Stomach (tissue), 9 donors: Measurements from ENCODE around the gene PALLD. TPM values are rescaled to one million over a fixed set of nuclear protein-coding genes. Genes with fewer than 3 reads are reported as not detected.

ENCODE experiments used
- DNase-seq, 2 donors: peaks; one replicate each; pipeline versions ENCODE4 v3.0.0 to v3.0.0-alpha.2; 2013 to 2019
- H3K27ac ChIP-seq, 5 donors: fragments of 200-600 bp in 4 of 5; sonication (generic) in 4 of 5; one replicate each; pipeline ENCODE4 v1.5.1; 2013 to 2019; ENCODE audit warnings: mild to moderate bottlenecking in 1 of 5, moderate library complexity in 1 of 5
- H3K27me3 ChIP-seq, 3 donors: fragments of 200-600 bp; sonication (generic); one replicate each; pipeline ENCODE4 v1.5.1; 2017 to 2019; ENCODE audit warnings: mixed run types in 1 of 3
- H3K36me3 ChIP-seq, 4 donors: fragments of 200-600 bp; sonication (generic); 1 replicate in 3 of 4; 2 replicates in 1 of 4; pipeline ENCODE4 v1.5.1; 2016 to 2019
- H3K4me1 ChIP-seq, 4 donors: fragments of 200-600 bp; sonication (generic); one replicate each; pipeline ENCODE4 v1.5.1; 2016 to 2019
- H3K4me3 ChIP-seq, 4 donors: fragments of 200-600 bp; sonication (generic) in 3 of 4; one replicate each; pipeline ENCODE4 v1.5.1; 2016 to 2019; ENCODE audit warnings: mild to moderate bottlenecking in 1 of 4
- H3K9me3 ChIP-seq, 4 donors: fragments of 200-600 bp; sonication (generic); one replicate each; pipeline ENCODE4 v1.5.1; 2016 to 2019
- EP300 ChIP-seq: sonication (generic); formaldehyde crosslinking; IDR thresholded peaks from one replicate; pipeline ENCODE4 v1.6.1; 2017; ENCODE audit warnings: antibody characterized with exemption
- POLR2A ChIP-seq, 4 donors: fragments of 450-650 bp; IDR thresholded peaks; one replicate each; pipeline ENCODE4 v1.6.1; 2016; ENCODE audit warnings: antibody characterized with exemption in 4 of 4, control low read depth in 2 of 4, mild to moderate bottlenecking in 1 of 4, moderate library complexity in 1 of 4
- POLR2AphosphoS5 ChIP-seq, 3 donors: sonication (generic); formaldehyde crosslinking; IDR thresholded peaks; one replicate each; pipeline ENCODE4 v1.6.1; 2016; ENCODE audit warnings: antibody characterized with exemption in 3 of 3
- WGBS, 5 donors: extraction: QIAGEN DNeasy Blood & Tissue Kit in 3 of 5; methylation state at CpG; one replicate each; pipeline versions ENCODE4 v1.1.5 to v1.1.7; 2013 to 2018; 5-methylcytosine and 5-hydroxymethylcytosine counted together
- intact Hi-C: fragments of 100-400 bp; cut with DNase I; formaldehyde crosslinking; loops from one replicate; pipeline ENCODE4 v1.15.1; 2023; ENCODE audit warnings: low total_unique reads
- polyA plus RNA-seq, 3 donors: library from polyadenylated mRNA; stranded (reverse); fragments of 200-250 nt; gene quantifications; one replicate each; pipeline ENCODE4 v1.2.3, GENCODE V29; 2013
- total RNA-seq, 5 donors: library from RNA; depleted of rRNA; stranded (reverse); fragments of >200 nt; gene quantifications; one replicate each; pipeline versions ENCODE4 v1.1.0 to v1.2.3, GENCODE V29; 2014 to 2016
- TF ChIP-seq, protein P1 (sequence below), 7 experiments: fragments of 450-650 bp in 4 of 7; fragments of 200-600 bp in 3 of 7; sonication (generic) in 3 of 7; IDR thresholded peaks; one replicate each; pipeline ENCODE4 v1.5.1; 2016 to 2019; ENCODE audit warnings: antibody characterized with exemption in 7 of 7, control low read depth in 2 of 7, mild to moderate bottlenecking in 1 of 7
- donor health status: healthy with polysubstance abuse.
- donor health status: Bipolar disorder and iron deficiency.
- donor health status: healthy.

The PALLD gene
- total and polyA plus RNA-seq, 8 donors: 75.9 to 984 (median 206) TPM

DNA sequence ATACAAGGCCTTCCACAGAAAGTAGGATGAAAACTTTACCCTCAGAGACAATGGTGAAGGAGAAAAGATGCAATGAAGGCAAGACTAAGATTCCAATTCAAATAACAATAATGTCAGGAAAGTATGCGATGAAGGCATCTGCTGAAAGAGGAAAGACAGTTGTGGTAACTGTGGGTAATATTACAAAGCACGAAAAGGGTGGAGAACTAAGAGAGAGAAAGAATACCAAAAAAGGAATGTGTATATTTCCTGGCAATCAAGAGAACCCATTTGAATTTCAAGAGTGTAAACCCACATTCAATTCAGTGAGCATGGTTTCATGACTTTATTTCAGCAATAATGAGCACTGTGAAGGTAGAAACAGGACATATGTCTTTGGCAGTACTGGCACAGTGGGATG is 225.5 kb downstream of the PALLD start:
- Histone ChIP-seq H3K27me3 (no peaks in the 10 kb centered on the region), H3K9me3 (no peaks in the 10 kb centered on the region), H3K4me1 (peaks cover 0 to 6% (median 2%) of the 10 kb centered on the region in 4 donors), H3K4me3 (no peak overlapping the region), H3K36me3 (no peaks in the 10 kb centered on the region), H3K27ac (peak overlapping the region in 3 of 5 donors; percentile 1 to 15 (median 8))
- intact Hi-C loops: no loop called here
- WGBS, 5 donors: 28 to 81% (median 57%) methylated on average over 2 of the region's 2 CpGs
- TF ChIP-seq POLR2A (IDR thresholded peaks at IDR 0.05): no peak
- TF ChIP-seq, protein P1, sequence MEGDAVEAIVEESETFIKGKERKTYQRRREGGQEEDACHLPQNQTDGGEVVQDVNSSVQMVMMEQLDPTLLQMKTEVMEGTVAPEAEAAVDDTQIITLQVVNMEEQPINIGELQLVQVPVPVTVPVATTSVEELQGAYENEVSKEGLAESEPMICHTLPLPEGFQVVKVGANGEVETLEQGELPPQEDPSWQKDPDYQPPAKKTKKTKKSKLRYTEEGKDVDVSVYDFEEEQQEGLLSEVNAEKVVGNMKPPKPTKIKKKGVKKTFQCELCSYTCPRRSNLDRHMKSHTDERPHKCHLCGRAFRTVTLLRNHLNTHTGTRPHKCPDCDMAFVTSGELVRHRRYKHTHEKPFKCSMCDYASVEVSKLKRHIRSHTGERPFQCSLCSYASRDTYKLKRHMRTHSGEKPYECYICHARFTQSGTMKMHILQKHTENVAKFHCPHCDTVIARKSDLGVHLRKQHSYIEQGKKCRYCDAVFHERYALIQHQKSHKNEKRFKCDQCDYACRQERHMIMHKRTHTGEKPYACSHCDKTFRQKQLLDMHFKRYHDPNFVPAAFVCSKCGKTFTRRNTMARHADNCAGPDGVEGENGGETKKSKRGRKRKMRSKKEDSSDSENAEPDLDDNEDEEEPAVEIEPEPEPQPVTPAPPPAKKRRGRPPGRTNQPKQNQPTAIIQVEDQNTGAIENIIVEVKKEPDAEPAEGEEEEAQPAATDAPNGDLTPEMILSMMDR (IDR thresholded peaks at IDR 0.05): no peak
- no peak for TF ChIP-seq POLR2AphosphoS5 (IDR thresholded peaks at IDR 0.05)
- no peak for TF ChIP-seq EP300
- no peak for DNase-seq

DNA sequence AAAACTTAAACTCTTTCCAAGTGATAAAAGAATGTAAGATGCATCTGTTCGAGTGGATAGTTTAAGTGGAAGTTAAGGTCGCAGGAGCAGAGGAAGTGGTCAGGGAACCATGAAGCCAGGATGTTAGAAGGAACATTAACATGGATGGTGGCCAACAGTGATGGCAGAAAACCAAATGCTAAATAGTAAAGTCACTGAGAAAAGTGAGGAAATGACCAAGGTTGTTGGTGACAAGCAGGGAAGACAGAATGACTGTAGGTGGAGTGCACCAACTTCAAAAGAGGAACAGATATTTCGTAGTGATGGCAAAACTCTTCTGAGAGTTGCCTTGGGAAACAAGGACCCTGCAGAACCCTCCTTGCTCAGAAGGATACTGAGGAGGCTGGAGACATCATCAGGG is 226.2 kb downstream of the PALLD start:
- Histone ChIP-seq H3K27me3 (no peaks in the 10 kb centered on the region), H3K4me3 (no peak overlapping the region), H3K27ac (peak overlapping the region in 3 of 5 donors; percentile 1 to 31 (median 8)), H3K36me3 (no peaks in the 10 kb centered on the region), H3K9me3 (no peaks in the 10 kb centered on the region), H3K4me1 (peaks cover 0 to 4% (median 0%) of the 10 kb centered on the region in 4 donors)
- no peak for TF ChIP-seq POLR2A (IDR thresholded peaks at IDR 0.05)
- peak in 1 of 3 donors; percentile 7 for TF ChIP-seq POLR2AphosphoS5 (IDR thresholded peaks at IDR 0.05)
- WGBS, 5 donors: 41 to 66% (median 54%) methylated on average over 3 of the region's 3 CpGs
- intact Hi-C loops: no loop called here
- DNase-seq: peak in 1 of 2 donors; percentile 43

DNA sequence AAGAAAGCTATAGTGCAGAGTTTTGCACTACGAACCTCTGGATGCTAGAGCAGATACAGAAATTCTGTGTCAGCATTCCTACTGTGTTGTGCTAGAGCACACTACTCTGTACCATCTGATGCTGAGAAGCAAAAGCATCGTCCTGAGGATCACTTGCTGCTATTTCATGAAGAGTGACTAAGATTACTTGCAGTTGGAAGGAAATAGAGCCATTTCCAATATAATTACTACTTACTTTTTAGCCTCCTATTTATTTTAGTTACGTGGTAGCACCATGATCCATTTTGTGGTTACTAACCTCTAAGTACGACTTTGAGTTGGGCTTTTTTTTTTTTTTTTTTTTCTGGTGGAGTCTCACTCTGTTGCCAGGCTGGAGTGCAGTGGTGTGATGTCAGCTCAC is 226.7 kb downstream of the PALLD start:
- WGBS, 5 donors: 76 to 84% (median 83%) methylated on average over 4 of the region's 4 CpGs
- Histone ChIP-seq H3K36me3 (no peaks in the 10 kb centered on the region), H3K4me3 (no peak overlapping the region), H3K27me3 (no peaks in the 10 kb centered on the region), H3K4me1 (peaks cover 0 to 4% (median 0%) of the 10 kb centered on the region in 4 donors), H3K9me3 (no peaks in the 10 kb centered on the region), H3K27ac (peak overlapping the region in 1 of 5 donors; percentile 8)
- intact Hi-C loops: no loop called here
- DNase-seq: no peak
- TF ChIP-seq EP300 (no peak), POLR2A (IDR thresholded peaks at IDR 0.05) (no peak), POLR2AphosphoS5 (IDR thresholded peaks at IDR 0.05) (no peak)
- TF ChIP-seq, protein P1 (IDR thresholded peaks at IDR 0.05): no peak

DNA sequence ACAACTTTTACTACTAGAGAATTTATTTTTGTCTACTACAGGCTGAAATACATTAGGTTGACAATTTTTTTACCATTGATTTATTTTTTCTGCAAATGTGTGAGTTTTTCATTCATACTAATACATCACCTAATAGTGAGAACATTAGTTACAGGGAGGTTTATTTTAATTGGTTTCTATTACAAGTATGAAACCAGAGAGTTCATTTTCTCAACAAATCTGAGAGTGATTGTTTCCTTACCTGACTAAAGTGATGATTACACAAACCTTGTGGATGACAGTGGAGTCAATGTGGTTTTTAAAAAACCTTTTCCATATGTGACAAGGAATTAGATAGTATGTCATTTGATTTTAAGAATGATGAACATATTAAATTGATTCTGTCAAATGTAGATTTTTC is 227.4 kb downstream of the PALLD start:
- Histone ChIP-seq H3K27ac (no peak overlapping the region), H3K4me1 (peaks cover 0 to 4% (median 0%) of the 10 kb centered on the region in 4 donors), H3K36me3 (no peaks in the 10 kb centered on the region), H3K9me3 (no peaks in the 10 kb centered on the region), H3K4me3 (no peak overlapping the region), H3K27me3 (no peaks in the 10 kb centered on the region)
- no peak for DNase-seq
- TF ChIP-seq EP300: no peak
- TF ChIP-seq, protein P1 (IDR thresholded peaks at IDR 0.05): no peak
- TF ChIP-seq POLR2AphosphoS5 (IDR thresholded peaks at IDR 0.05): no peak
- TF ChIP-seq POLR2A (IDR thresholded peaks at IDR 0.05): no peak
- intact Hi-C loops: no loop called here

DNA sequence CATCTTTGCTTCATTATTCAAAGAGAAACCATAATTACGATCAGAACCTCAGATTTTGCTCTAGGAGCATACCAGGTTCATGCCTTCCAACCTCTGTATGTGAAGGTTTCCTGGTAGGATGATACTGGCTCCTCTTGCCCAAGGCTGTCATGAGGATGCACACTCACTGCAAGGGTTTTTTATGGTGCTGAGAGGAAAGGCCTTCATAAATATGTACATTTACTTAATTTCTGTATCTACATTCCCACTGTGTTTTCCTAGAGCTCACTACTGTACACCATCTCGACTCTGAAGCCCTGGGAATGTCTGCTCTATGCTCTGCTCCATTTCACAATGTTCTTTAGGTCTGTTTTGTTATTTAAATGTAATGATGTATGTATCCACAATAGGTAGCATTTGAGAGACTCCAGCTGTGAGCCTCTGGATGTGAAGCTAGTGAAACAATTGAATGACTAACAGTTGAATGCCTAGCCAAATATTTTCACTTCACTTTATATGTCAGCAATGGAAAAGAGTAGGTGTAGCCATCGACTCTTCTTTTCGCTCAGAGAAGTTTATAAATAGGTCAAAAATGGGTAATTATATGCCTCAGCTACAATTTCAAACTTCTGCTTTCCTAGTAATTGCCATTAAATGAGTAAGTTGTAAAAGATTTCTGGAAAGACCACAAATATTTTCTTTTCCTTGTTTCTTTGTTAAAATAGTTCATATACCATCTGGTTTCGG is 228.0 kb downstream of the PALLD start:
- no peak for DNase-seq
- TF ChIP-seq EP300 (no peak), POLR2AphosphoS5 (IDR thresholded peaks at IDR 0.05) (no peak), POLR2A (IDR thresholded peaks at IDR 0.05) (no peak)
- TF ChIP-seq, protein P1 (IDR thresholded peaks at IDR 0.05): no peak
- Histone ChIP-seq H3K36me3 (no peaks in the 10 kb centered on the region), H3K9me3 (no peaks in the 10 kb centered on the region), H3K27me3 (no peaks in the 10 kb centered on the region), H3K4me3 (no peak overlapping the region), H3K4me1 (peaks cover 0 to 4% (median 0%) of the 10 kb centered on the region in 4 donors), H3K27ac (no peak overlapping the region)
- intact Hi-C loops: no loop called here
- WGBS, 5 donors: 83 to 89% (median 87%) methylated on average over 5 of the region's 5 CpGs
